HG03064 (cell line): Measurements from ENCODE around the gene DZANK1.
"Not testable (repeated sequence)": the region's sequence is repeated elsewhere in the genome, so short reads cannot be mapped to it uniquely, and the experiment has no call there.

Experiments used
- ATAC-seq: cut with Tn5 transposase; IDR thresholded peaks from one replicate; pipeline ENCODE4 v1.9.1; 2021; ENCODE audit warnings: low read depth; ENCODE audit not compliant: unreplicated experiment

DZANK1 gene

DNA sequence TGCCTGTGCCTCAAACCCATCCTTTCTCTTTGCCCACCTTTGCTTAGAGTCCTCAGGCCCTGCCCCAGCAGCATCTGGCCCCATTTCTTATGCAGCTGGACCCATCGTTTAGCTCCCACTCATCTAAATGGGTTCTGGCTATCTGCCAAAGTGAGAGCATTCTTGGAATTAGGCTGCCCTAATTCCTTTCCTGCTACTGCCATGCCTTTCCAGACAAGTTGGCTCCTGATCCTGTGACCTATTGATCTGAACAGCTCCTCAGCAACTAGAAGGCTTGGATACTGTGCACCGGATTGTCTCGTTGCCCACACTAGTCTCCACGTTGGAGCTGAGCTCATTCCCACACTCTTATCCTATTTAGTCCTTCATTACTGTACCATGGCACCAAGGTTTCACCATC is 22.9 kb downstream of the DZANK1 start:
- no peak for ATAC-seq

DNA sequence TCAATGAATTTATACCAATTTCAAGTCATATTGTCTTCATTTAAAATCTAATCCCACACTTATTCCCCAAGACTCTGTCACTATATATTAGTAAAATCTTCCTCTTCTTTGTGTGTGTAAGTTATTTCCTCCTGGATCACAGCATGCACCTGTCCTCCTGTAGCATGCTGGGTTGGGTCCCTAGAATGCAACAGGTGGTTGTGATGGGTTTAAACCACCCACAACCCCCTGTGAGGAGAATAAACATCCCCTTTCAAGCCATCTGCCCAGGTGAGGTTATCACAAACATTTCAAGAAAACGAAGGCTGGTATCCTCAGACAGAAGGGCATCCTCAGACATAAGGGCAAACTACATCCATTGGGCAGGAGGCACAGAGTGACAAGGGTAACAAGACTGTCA is 26.4 kb downstream of the DZANK1 start:
- no peak for ATAC-seq

DNA sequence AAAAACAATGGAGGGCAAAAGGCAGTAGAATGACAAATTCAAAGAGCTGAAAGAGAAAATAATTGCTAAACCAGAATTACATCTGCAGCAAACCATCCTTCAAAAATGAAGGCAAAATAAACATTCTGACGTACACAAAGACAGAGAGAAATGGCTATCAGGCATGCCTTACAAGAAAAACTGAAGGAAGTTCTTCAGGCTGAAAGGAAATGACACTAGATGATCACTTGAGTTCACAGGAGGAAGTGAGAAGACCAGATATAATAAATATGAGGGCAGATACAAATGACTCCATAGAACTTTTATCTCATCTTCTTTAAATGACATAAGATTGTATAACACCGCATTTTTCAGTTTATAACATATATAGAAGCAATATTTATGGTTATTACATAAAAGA is 30.0 kb downstream of the DZANK1 start:
- no peak for ATAC-seq

DNA sequence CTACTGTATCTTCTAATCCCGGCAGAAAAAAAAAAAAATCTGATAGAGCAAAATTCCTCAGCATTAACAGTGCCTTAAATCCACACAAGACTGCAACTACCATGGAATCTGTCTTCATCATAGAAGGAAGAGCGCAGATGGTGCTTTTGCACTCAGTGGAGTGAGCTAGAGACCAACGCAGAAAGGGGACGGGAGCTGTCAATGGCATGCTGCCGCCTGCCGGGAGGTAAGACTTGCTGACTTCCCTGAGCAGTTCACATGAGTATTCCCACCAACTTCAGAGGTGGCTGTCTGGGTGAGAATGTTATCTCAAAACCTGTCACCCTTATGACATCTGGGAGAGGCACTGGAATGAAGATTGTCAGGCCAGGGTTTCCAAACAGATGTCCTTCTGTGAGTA is 35.6 kb downstream of the DZANK1 start:
- ATAC-seq = no peak

DNA sequence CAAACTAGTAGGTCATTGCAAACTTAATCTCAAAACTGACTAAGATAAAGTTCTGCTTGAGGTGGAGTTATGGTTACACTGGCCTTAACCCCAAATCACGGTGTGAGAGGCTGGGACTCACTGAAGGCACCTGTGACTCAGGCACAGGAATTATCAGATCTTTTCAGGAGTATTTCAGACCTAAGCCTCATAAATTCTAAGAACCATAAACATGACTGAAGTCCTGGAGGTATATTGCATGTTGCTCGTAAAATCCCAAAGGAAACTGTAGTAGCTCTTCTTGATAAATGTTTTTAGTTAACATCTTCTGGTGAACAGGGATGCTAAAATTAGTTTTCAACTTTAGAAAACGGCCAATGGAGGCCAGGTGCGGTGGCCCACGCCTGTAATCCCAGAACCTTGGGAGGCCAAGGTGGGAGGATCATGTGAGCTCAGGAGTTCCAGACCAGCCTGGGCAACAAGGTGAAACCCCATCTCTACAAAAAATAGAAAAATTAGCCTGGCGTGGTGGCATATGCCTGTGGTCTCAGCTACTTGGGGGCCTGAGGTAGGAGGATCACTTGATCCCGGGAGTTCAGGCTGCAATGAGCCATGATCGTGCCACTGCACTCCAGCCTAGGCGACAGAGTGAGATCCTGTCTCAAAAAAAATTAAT is 36.5 kb downstream of the DZANK1 start:
- no peak for ATAC-seq

DNA sequence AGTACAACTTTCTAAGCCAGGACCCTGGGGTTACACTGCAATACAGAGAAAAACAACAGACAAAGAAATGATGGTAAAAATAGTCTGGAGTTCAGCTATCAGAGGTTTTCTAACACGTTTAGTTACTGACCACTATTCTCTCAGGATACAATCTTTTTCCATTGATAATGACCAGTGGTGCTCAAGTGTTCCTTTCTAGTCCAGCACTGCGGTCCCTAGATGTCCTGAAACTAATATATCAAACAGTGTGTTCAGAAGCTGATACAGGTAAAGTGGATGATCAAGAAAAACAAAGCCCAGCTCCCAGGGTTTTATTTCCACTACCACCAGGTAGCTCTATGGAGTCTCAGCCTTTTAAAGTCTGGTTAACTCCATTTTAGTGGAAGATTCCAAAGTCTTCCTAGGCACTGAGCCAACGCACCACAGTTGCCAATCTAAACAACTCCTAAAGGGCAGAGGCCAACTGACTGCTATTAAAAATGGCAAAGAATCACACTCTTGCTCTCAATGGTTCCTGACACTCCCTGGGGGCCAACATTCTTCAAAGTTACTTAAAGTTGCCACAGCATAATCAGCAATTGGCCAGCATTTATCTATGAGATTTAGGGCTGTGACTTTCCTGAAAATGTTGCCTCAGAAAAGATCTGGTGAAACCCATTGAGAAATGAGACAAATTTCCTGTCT is 38.2 kb downstream of the DZANK1 start:
- ATAC-seq = no peak

DNA sequence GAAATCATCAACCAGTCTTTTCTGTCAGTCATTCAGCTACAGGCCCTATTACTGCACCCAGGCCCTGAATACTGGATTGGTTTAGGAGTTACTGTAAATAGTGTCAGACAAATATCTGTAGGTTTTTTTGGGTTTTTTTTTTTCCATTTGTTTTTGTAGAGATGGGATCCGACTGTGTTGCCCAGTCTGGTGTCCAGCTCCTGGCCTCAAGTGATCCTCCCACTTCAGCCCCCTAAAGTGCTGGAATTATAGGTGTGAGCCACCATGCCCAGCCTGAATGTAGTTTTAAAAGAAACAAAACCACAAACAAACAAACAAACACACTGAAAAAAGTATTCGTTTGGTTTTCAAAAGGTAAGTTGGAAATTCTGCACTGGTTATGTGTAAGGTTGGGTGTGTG is 39.6 kb downstream of the DZANK1 start:
- no peak for ATAC-seq

DNA sequence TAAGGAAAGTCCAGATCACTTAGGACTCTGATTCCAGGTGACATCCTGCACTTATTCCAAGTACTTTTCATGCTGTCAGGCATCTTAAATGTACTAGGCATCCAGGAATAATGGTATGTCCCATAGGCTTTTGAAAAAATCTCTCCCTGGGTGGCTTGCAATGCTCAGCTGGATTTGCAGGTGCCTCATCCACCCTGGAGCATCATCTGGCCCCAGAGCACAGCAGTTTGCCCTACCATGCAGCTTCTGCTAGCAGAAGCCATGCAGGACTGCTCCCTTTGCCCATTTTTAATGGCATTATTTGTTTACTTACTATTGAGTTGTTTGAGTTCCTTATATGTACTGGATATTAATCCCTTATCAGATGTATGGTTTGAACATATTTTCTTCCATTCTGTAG is 45.2 kb downstream of the DZANK1 start:
- no peak for ATAC-seq

DNA sequence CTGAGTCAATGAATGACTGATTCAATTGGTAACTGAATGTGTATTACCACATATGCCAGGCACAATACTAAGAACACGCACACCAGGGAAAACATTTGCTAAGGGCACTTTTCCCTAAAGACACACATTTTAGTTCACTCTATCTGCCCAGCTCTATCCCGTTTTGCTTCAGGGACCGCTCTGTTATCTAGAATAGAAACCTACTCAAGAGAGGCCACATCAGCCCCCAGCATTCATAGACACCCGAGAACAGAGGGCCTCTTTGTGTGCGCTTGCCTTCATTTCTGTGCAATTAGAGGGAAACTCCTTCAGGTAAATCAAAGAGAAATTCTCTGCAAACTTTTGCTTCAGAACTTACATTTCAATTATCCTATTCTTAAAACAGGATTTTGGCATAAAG is 50.3 kb downstream of the DZANK1 start:
- ATAC-seq = no peak

DNA sequence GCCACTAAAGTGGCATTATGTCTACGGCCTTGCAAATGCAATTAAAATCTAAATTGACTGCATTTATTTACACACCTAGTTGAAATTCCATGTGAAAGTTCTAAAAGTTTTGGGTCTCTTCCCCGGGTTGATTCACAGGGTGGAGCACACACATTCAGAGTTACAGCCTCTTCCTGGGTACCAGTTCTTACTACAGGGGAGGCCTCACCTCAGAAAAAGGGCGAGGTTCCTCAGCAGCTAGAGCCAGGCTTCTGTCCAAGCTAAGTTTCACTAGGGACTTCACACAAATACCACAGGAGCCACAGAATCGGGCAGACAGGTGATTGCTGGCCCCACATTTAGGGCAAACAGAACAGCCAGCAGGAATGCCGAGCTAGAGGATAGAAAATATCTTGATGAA is 52.7 kb downstream of the DZANK1 start:
- ATAC-seq = no peak

DNA sequence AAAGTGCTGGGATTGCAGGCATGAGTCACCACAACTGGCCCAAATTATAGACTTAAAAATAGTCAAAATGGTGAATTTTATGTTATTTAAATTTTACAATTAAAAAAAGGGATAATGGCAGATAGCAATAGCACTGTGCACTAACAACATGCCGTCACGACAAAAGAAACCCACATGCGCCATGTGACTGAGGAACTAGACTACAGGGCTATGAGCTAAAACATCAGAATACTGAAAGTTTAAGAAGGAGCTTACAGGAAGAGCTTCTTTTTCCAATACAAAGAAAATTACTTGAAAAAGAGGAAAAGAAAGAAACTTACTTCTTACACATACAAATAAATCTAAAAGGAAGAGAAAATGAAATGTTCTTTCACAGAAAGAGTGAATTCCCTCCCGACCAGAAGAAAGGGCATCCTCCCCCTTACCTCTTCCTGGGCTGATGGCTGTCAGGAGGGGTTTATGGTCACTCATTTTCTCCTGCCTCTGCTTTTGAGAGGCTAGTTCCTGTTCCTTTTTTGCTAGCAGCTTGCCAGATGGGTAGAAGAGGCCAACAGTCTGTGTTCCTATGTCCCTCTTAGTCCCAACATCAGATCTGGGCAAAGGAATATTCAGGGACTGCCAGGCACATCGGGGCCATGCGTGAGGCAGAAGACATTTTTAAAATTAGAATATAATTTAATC is 54.5 kb downstream of the DZANK1 start:
- no peak for ATAC-seq

DNA sequence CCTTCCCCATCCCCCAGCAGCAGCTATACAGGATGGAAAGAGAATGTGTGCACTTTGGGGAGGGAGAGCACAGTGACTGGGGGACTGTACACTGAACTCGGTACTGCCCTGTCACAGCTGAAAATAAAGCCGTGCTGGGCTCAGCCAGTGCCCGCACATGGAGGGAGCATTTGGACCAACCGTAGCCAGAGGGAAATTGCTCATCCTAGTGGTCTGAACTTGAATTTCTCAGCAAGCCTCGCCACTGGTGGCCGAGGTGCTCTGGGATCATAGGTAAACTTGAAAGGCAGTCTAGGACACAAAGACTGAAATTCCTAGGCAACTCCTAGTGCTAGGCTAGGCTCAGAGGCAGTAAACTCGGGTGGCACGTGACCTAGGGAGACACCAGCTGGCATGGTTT is 61.0 kb downstream of the DZANK1 start:
- no peak for ATAC-seq

DNA sequence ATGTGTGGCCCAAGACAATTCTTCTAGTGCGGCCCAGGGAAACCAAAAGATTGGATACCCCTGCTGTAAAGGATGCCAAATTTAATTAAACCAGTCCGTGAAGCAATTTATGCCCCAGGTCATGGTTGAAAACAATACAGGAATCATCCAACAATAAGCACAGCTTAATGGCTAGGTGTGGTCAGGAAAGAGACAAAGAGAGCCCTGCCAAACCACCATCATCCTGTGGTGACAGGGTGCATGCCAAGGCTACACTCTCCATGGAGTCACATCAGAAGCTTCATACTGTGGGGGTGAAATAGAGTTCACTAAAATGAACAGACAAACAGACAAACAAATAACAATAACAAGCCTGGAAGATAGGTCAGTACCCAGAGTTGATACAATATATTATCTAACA is 62.7 kb downstream of the DZANK1 start:
- no peak for ATAC-seq

DNA sequence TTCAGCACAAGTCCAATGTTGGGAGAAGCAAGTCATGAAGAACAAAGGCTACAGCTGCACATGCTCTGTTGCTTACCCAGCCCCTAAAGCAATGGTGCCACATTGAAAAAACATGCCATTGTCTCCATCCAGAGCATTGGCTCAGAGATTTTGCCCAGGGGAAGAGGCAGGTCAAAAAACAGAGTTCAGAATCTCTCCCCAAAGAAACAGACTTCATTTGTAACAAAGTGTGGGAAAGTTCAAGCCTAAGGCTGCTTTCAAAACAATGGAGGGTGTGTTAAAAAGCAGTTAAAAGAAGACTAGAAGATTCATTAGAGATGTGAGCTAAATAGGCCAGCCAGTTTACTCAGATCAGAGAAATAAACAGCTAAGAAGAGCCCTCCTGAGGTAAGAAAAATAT is 63.6 kb downstream of the DZANK1 start:
- no peak for ATAC-seq

DNA sequence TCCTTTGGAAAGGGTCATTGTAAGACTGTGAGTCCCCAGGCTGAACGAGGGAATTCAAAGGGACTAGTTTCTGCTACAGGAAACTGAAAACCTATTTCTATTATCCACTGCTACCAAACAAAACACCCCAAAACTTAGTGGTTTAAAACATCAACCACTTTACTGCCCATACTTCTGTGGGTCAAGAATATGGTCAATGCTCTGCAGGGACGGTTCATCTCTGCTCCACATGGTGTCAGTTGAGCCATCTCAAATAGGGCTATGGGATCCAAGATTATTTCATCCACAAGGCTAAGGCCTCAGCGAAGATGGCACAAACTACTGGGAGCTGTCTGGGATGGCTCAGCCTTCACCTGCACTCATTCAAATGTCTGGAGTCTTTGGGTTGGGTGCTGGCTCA is 65.5 kb downstream of the DZANK1 start:
- no peak for ATAC-seq

DNA sequence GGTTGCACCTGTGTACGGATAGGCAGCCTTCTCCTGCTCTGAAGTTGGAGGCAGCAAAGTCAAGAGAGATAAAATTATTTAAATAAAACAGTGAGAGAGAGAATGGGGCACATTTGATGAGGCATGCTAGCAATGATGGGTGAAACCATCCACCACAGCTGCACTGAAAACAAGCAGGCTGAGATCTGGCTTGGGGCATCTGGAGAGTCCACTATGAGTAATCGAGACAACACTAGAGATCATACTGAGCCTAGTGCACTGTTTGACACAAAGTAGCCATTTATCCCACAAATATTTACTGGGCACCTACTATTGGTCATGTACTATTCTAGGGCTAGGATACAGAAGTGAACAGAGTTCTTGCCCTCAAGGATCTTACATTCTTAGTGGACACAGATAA is 66.4 kb downstream of the DZANK1 start:
- no peak for ATAC-seq

DNA sequence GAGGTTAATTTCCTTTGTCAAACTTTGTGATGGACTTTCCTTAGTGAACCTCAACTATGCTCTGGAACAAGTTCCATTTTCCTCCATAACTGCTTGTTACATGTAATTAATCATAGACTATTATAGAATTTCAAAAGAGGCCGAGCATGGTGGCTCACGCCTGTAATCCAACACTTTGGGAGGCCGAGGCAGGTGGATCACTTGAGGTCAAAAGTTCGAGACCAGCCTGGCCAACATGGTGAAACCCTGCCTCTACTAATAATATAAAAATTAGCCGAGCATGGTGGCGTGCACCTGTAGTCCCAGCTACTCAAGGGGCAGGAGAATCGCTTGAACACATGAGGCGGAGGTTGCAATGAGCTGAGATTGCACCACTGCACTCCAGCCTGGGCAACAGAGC is 68.1 kb downstream of the DZANK1 start:
- ATAC-seq = not testable (repeated sequence)

DNA sequence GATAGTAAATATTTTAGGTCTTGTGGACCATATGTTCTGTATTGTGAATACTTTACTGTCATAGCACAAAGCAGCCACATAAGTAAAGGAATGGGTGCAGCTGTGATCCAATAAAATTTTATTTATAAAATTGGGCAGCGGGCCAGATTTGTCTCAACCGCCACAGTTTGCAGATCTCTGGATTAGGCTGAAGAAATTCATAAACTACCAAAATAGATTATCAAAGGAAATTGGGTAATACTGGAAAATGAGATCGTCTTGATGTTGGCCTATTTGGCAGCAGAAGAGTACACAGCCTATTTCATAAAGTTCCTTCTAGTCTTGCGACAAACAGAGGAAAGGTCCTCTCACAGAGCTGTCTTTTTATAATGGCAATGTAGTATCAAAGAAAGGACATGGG is 69.8 kb downstream of the DZANK1 start:
- no peak for ATAC-seq

DNA sequence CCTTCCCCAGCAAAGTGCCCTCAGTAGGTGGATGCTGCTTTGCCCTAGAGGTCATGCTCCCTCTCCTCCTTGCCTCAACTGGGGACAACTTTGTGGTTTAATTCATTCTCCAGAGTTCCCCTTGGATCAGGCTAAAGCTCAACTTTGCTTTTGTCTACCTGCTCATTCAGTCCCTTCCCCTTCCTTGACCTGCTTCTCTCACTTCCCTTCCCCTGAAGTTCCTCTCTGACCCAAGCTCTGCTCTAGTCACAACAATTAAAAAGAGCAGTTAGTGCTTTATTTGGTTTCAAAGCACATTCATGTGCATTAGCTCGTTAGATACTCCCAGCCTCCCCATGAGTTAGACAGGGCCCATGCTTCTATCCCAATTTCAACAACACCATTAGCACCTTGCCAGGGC is 71.3 kb downstream of the DZANK1 start:
- ATAC-seq = no peak

DNA sequence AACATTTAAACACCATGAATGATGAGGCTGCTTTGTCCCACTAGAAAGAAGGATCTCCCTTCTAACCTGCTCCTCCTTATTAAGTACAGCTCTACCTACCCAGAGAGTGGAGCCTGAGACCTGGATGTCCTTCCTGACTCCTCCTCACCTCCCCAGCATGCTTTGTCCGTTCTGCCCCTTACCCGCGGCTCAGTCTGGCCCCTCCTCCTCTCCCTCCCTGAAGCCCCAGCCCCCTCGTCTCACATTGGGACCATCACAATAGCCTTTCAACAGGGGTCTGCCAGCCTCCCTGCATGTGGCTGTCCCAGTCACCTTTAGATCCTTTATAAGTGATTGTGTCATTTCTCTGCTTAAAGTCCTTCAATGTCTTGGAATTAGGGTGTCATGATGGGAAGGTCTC is 72.5 kb downstream of the DZANK1 start:
- ATAC-seq = no peak

DNA sequence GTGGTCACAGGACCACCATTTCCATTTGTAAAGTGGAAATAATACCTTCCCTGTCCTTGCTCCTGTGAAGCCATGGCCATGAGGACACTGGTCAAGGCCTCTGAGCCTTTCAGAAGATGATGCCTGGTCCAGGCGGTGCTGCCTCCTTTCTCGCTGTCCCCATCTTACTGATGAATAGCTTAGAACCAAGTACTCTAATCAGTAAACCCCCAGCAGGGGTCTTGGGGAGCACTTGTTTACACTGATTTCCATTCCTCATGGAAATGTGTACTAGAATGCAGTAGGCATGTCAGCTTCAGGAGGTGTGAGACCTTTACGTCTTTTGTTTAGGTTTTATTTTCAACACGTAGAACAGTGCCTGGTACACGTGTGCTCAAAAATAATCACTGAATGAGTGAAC is 75.1 kb downstream of the DZANK1 start:
- no peak for ATAC-seq

DNA sequence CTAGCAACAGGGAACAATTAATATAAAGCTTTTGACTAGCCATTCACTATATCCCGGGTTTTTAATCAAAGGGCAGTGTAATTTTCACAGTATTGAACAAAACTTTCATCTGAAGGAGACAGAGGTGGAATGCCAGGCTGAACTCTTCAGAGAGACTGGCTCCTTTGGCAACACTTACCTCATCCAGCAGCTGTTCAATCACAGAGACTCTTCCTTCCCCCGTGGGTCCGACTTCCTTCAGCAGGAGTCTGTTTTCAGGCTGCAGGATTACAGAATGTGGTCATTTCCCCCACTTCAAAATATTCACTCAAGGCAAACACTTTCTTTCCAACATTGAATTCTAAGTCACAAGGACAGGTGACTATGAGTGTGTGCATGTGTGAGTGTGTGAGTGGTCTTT is 76.6 kb downstream of the DZANK1 start:
- no peak for ATAC-seq
